HepG2 (cell line): ENCODE measurements around the gene TRAF3.

Experiments
- CBX2 ChIP-seq, 2 experiments: fragments of 200-600 bp in 1 of 2; sonication (generic); formaldehyde crosslinking in 1 of 2; IDR thresholded peaks; 2 replicates each; pipeline versions ENCODE4 v1.7.0 to v1.8.1; 2018 to 2022; ENCODE audit warnings: low read depth in 2 of 2, low read length in 1 of 2, mild to moderate bottlenecking in 1 of 2, missing genetic modification reagents in 1 of 2
- CBX5 ChIP-seq: sonication (generic); formaldehyde crosslinking; IDR thresholded peaks from 2 replicates; pipeline ENCODE4 v1.4.0; 2020; ENCODE audit warnings: missing genetic modification reagents, borderline replicate concordance
- CTCF ChIP-seq: sonication (generic); formaldehyde crosslinking; IDR thresholded peaks from 2 replicates; pipeline ENCODE4 v1.5.0; 2020; ENCODE audit warnings: mild to moderate bottlenecking, missing genetic modification reagents, moderate library complexity
- FOXM1 ChIP-seq: sonication (generic); formaldehyde crosslinking; IDR thresholded peaks from 2 replicates; pipeline ENCODE4 v1.5.0; 2020; ENCODE audit warnings: missing genetic modification reagents
- PAX8 ChIP-seq: sonication (generic); formaldehyde crosslinking; IDR thresholded peaks from 2 replicates; pipeline ENCODE4 v1.8.0; 2022; ENCODE audit warnings: mild to moderate bottlenecking, missing genetic modification reagents, borderline replicate concordance
- PHF5A ChIP-seq: IDR thresholded peaks from one replicate; pipeline ENCODE4 v1.6.1; 2018; ENCODE audit warnings: low read depth, missing genetic modification reagents; ENCODE audit not compliant: unreplicated experiment
- POLR2AphosphoS2 ChIP-seq: IDR thresholded peaks from 2 replicates; pipeline ENCODE4 v1.6.1; 2011; ENCODE audit warnings: low read depth, low read length, improper control_type of control experiment
- RNF219 ChIP-seq: sonication (generic); formaldehyde crosslinking; IDR thresholded peaks from 2 replicates; pipeline ENCODE4 v1.5.0; 2020; ENCODE audit warnings: mild to moderate bottlenecking, missing genetic modification reagents
- SIN3A ChIP-seq: IDR thresholded peaks from 2 replicates; pipeline ENCODE4 v1.6.1; 2011; ENCODE audit warnings: low read depth, mild to moderate bottlenecking, control low read depth, low read length, borderline replicate concordance
- TARDBP ChIP-seq: sonication (generic); formaldehyde crosslinking; IDR thresholded peaks from 2 replicates; pipeline ENCODE4 v1.8.0; 2022; ENCODE audit warnings: mild to moderate bottlenecking, missing genetic modification reagents
- ZFP36 ChIP-seq: fragments of 150-350 bp; IDR thresholded peaks from 2 replicates; pipeline ENCODE4 v1.6.1; 2018; ENCODE audit warnings: borderline replicate concordance, low read length, low read depth; ENCODE audit not compliant: partially characterized antibody
- ZNF468 ChIP-seq: sonication (generic); formaldehyde crosslinking; IDR thresholded peaks from 2 replicates; pipeline ENCODE4 v1.8.0; 2022; ENCODE audit warnings: mild to moderate bottlenecking, moderate library complexity, missing genetic modification reagents
- ZNF530 ChIP-seq: sonication (generic); formaldehyde crosslinking; IDR thresholded peaks from 2 replicates; pipeline ENCODE4 v1.5.0; 2020; ENCODE audit warnings: low read depth, mild to moderate bottlenecking, missing genetic modification reagents
- ZNF589 ChIP-seq: sonication (generic); formaldehyde crosslinking; conservative IDR thresholded peaks from 2 replicates; pipeline ENCODE4 v1.8.0; 2022; ENCODE audit warnings: mild to moderate bottlenecking, moderate library complexity, missing genetic modification reagents

DNA sequence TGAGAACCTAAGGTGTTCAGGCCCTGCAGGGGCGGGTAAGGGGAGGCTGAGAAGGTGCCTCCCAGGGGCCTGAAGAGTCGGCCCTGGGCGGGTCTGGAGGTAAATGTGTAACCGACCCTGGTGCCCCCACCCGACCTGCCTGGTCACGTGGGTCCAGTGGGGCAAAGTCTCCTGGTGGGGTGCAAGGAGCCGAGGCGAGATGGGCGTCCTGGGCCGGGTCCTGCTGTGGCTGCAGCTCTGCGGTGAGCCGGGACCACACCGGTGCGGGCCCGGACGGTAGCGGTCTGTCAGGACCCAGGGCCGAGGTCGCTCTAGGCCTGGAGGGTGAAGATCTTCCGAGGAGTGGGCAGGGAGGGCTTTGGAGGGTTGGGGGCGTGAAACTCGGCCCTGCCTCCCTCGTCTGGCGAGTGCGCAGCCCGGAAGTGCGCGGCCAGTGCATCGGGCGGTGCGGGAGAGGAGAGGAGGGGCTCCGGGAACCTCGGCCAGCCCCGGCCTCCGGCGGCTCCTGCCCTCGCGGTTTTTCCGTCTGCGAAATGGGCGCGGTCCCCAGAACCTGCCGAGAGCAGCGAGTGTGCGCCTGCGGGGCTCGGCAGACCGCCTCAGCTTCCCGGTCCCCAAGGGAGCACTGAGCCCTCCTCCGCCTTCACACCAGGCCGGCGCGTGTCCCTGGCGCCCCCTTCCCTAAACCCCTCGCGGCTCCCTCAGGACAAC lies 145.4 kb downstream of the TRAF3 start, which contains the start of gene AMN:
- TF ChIP-seq ZFP36 (no peak), RNF219 (CRISPR knock-in tag) (no peak), ZNF468 (CRISPR knock-in tag) (no peak), TARDBP (peak; percentile 84), POLR2AphosphoS2 (no peak), FOXM1 (CRISPR knock-in tag) (no peak), PHF5A (CRISPR knock-in tag) (peak; percentile 69), ZNF530 (no peak), PAX8 (CRISPR knock-in tag) (no peak), CBX5 (no peak), ZNF589 (CRISPR knock-in tag) (no peak), SIN3A (0 out of 2 replicates have a peak, but pooled peaks have one; percentile 68), CTCF (CRISPR knock-in tag) (peak; percentile 38), CBX2 (IDR thresholded peaks at IDR 0.05; ENCODE audit: low read depth, low read length) (no peak), CBX2 (CRISPR knock-in tag; IDR thresholded peaks at IDR 0.05; ENCODE audit: low read depth) (no peak)
